GM03348 (cell line): ENCODE results near the gene ICE1.
"Not testable (repeated sequence)": the region's sequence is repeated elsewhere in the genome, so short reads cannot be mapped to it uniquely, and the experiment has no call there.

Experiments used
- DNase-seq: peaks from one replicate; pipeline ENCODE4 v3.0.0; 2012; ENCODE audit warnings: low spot score

ICE1 gene, protein sequence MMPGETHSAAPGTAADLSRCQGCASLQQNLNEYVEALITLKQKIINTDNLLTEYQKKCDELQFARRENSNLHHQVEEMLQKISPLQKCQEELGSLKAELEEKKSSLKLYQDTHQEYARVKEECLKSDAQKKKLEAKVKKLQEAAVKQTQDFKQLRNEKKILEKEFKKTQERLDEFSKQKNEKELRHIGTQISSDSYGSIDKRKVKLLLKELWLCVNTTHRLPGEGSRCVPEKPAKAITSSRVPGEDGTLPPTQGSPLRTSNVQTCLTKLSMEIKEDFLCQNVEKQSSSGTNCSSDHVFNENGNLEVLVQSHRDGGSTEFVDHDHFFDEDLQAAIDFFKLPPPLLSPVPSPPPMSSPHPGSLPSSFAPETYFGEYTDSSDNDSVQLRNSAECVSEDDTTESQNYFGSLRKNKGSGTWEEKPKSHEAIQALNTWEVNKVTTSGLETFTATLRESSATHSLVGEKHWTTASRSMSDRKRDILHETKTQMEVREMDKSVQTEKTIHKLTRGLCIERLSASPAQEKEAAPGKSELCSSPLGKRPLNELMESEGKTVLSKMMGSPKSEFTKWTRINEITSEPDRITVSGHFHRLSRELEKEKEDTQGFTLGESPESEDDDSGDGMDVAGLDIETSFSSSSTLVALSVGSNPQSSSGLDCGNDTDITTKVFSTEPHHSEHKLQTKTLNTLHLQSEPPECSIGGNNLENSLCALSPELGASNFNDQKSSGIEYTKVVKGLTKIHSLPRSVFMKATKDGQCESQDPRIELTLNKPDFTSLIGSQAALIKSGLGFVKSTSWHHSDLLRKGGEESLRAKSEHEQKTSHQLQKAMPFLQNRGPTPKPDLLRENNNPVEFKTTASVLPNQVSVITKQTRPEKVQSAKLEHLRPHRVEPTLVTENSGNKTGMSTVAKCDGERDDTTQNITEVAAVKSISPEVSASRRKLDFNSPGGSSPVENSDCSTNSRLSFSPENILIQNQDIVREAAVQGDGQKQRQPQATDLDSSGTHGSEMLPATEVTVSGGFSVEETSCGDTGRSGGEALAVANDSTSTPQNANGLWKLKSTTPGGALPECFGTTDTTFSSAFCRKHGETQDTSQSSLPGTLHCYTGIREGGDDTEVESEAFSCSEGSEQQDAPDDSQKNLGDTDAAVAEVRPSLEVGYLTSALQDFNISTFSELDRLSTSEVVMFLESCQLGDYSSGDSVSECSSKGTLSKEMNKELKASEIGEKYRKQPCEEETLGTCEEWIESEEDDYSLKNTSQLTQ (N-terminal part only)

GRCh38 chr5:5421961-5422818, at the start of gene ICE1:
Gene ICE1 (plus strand): TSS chr5:5422677. CDS start chr5:5422916, 239 bp downstream.
- peak; percentile 98 for DNase-seq

DNA sequence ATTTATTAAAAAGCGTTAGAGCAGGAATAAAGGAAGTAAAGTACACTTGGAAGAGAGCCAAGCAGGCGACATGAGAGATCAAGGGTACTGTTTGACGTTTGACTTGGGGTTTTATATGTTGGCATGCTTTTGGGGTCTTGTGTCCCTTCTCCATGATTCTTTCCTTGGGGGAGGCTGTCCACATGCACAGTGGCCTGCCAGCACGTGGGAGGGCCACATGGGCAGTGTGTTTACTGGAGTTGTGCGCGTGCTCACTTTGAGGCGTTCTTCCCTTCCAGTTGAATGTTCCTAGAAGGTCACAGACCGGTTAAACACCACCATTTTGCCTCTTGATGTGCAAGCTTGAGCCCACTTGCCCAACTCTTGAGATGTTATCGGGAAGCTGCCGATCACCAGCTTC, 49.5 kb upstream of the ICE1 start:
- no peak for DNase-seq

DNA sequence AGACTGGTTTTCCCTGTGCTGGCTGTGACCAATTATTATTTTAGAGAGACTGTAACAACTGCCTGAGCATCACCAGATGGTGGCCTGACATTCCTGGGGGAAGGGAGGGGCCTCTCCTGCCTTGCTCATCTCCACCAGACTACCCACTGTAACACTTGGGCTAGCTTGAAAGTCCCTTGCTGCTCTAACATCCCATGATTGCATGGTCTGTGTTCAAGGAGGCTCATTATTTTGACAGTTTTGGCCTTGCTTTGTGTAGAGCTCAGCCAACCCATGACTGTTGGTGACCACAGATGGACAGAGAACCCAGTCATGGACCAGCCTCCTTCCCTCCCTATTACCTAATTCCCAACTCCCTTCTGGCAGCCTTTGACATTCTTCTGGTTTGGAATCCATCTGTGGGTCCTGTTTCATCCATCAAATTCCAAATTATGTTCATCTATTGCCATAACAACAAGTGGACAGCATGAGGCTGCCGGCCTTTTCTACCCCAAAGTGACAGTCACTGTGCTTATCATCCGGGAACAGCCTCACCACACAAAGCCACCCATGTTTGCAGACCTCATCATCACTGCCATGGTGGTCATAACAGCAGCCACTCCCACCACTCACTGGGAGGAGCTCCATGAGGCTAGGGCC, 49.0 kb upstream of the ICE1 start:
- DNase-seq, result peak; percentile 31

GRCh38 chr5:5374009-5374715, 48.3 kb upstream of the ICE1 start:
- peak; percentile 24 for DNase-seq

DNA sequence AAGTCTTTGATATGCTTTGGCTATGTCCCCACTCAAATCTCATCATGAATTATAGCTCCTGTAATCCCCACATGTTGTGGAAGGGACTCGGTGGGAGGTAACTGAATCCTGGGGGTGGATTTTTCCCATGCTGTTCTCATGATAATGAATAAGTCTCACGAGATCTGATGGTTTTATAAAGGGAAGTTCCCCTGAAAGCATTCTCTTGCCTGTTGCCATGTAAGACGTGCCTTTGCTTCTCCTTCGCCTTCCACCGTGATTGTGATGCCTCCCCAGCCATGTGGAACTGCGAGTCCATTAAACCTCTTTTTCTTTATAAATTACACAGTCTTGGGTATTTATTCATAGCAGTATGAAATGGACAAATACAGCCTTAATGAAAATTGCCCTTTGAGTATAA, 44.7 kb upstream of the ICE1 start:
- DNase-seq, result no peak

- DNase-seq, result no peak
Measured at GRCh38 chr5:5378531-5378930, 43.9 kb upstream of the ICE1 start.

DNA sequence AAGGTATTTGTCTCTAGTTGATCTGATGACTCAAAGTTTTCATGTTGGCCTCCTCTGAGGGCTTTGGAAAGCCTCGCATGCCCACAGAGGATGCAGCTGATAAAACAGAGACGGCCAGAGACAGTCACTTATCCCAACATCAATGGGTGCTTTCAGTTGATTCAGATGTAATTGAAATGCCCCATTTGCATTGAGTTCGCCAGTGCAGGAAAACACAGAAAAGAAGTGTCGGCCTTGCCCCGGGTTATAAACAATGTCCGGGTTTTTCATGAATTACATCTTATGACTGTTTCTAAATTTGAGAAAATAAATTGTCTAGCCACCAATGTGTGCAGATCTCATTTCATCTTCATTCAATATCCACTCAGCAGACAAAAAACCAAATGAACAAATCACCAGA, 42.2 kb upstream of the ICE1 start:
- no peak for DNase-seq

- DNase-seq, result no peak
Measured at GRCh38 chr5:5381310-5381913, 41.1 kb upstream of the ICE1 start.

DNA sequence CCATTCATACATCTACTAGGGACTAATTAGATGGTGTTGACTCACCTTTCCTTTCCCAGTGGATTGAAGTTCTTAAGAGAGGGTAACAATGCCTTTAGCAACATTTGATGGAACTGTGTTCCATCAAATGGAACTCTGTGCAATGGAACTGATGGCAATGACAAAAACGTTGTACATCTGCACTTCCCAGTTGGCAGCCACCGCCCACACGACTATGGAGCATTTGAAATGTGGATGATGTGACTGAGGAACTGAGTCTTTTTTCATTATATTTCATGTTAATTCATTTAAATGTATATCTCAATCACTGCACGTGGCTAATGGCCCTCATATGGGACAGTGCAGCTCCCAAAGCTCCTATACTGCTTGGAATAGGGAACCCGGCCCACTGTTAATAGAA, 39.0 kb upstream of the ICE1 start:
- no peak for DNase-seq

- DNase-seq, result no peak
Measured at GRCh38 chr5:5384660-5385330, 37.7 kb upstream of the ICE1 start.

DNA sequence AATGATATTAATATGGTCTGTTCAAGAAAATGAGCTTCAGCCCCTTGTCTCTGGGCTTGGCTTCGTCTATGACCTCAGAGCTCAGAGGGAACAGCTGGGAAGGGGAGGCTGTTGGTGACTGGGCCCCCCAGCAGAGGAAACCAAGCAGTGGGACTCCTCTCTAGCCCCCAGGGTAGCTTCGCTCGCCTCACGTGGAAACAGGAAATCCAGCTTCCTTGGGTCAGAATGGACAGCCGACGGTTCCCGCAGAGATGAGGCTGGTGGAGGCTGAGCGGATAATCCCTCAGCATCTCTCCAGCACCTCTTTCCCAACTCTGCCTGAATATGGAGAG, 37.2 kb upstream of the ICE1 start:
- DNase-seq, result no peak

- DNase-seq, result no peak
Measured at GRCh38 chr5:5386329-5386728, 36.1 kb upstream of the ICE1 start.

DNA sequence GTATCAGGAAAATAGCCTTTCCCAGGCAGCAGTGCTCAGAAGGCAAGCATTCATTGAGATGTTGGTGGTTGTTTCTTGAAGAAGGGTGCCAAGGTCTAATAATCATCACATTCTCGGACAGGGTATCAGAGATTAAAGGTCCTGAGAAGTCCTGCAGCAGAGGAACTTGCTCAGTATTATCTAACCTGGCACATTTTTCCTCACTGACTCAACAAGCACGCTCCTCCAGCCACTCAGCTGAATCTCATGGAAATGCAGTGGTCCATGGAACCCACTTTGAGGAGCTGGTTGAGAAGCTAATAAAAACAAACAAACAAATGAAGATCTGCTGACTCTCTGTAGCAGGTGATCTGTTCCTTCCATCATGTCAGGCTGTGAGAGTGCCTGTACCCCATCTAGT, 35.3 kb upstream of the ICE1 start:
- DNase-seq, result no peak

DNA sequence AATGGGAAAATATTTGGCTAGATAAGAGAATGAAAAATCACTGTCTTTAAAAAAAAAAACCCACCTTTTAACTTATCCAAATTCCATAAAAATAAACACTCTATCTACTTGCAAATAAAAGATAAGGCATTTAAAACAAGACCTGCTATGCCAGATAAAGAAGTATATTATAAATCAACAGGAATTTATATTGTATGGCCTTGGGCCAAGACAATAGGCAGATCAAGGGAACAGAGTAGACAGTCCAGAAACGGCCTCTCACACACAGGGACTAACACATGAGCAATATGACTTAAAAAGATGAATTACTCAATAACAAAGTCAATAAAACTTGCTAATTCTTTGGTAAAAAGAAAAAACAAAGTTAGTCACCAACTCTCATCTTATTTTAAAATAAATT, 34.7 kb upstream of the ICE1 start:
- no peak for DNase-seq

- not testable (repeated sequence) for DNase-seq
Measured at GRCh38 chr5:5390121-5390869, 32.2 kb upstream of the ICE1 start.

DNA sequence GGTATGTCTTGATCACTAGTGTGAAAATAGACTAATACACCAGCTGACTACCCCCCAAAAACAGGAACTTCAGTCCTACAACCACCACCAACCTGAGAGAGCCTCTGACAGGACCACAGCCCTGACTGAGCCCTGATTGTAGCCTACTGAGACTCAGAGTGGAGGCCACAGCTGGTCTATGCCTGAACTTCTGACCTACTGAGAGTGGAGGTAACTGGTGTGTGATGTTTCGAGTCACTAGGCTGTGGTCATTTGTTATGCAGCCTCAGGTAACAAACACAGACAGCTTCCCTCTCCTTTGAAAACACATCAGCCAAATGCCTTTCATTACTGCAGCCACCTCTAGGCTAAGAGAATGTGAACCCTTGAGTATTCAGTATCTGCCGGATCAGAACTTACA, 30.0 kb upstream of the ICE1 start:
- DNase-seq, result not testable (repeated sequence)

GRCh38 chr5:5394384-5394986, 28.0 kb upstream of the ICE1 start:
- DNase-seq, result peak; percentile 55

DNA sequence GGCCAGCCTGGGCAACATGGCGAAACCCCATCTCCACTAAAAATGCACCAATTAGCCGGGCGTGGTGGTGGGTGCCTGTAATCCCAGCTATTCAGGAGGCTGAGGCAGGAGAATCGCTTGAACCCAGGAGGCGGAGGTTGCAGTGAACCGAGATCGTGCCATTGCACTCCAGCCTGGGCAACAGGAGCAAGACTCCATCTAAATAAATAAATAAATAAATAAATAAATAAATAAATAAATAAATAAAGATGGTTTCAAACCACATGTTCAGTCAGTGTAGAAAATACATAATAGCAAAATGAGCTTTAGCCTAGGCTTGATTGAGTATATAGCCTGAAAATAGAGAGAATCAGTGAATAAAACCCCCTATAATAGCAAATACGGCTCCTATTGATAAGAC, 27.4 kb upstream of the ICE1 start:
- not testable (repeated sequence) for DNase-seq
